Muscle of arm (tissue), 12 donors: ENCODE measurements around the gene UBE2Q2. TPM values are rescaled to one million over a fixed set of nuclear protein-coding genes. Genes with fewer than 3 reads are reported as not detected.
"Not testable (repeated sequence)": the region's sequence is repeated elsewhere in the genome, so short reads cannot be mapped to it uniquely, and the experiment has no call there.

Source experiments
- DNase-seq: peaks from one replicate; pipeline ENCODE4 v3.0.0-alpha.2; 2013
- polyA plus RNA-seq, 12 donors: library from polyadenylated mRNA; unstranded; fragments of 120-200 nt; gene quantifications; one replicate each; pipeline ENCODE4 v1.2.1, GENCODE V29; 2013; ENCODE audit not compliant: insufficient read length in 12 of 12

Gene UBE2Q2
- polyA plus RNA-seq, 12 donors, result 49.3 to 69.9 (median 60.6) TPM; not detected in 1

- DNase-seq, result no peak
Observed at GRCh38 chr15:75822685-75823278, 20.5 kb upstream of the UBE2Q2 start.

- DNase-seq, result no peak
Observed at GRCh38 chr15:75823860-75824613, 19.2 kb upstream of the UBE2Q2 start.

GRCh38 chr15:75827691-75828090 is 15.6 kb upstream of the UBE2Q2 start:
- no peak for DNase-seq

- DNase-seq, result no peak
Observed at GRCh38 chr15:75828429-75828828, 14.8 kb upstream of the UBE2Q2 start.

DNA sequence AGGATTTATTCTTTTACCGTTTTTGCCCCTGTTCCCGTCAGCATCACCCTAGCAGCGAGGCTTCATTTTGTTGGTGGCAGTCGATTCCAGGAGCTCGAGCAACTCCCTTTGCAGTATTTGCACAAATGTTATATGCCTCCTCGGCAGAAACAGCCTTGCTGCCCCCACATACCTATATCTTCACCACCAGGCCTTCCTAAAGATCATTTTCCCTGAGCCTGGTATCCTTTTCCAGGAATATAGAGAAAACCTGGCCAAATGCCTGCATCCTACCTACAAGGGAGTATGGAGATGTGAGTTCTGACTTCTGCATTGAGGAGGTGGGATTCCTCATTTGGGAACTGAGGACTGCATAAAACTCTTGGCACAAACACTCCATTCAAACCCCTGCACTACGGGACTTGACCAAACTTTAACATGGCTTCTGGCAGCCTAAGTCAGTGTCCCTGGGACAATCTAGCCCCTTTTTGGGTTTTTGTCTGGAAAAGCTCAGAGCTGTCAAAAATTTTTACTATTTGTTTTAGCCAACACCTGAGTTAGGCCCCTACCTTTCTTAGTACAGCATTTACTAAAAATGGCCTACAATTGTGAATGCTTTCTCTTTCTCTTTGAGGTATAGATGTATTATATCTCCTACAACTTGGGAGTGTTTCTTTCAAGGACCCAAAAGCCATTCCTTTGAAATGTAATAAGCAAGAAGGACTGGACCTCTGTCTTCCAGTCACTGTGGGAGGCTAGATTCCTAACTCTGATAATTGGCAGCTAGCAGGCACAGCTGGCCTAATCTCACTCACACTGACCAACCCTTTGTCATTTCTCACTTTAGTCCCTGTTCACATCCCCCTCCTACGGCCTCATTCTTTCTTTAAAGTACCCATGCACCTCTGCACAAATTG is 12.1 kb upstream of the UBE2Q2 start:
- DNase-seq, result no peak

DNA sequence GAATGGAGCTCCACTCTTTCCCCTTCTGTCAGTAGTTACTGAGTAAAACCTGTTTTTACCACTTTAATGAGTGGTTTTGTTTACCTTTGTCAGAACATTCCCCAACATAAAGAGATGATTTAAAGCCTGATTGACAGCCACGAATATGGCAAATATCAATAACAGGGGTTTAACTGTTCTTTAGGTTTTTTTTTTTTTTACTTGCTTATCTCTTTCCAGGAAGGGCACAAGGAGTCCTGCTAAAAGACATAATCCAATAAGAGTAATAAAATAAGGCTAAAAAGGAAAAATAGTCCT is 11.5 kb upstream of the UBE2Q2 start:
- DNase-seq, result no peak

GRCh38 chr15:75832114-75832513 is 11.1 kb upstream of the UBE2Q2 start:
- no peak for DNase-seq

DNA sequence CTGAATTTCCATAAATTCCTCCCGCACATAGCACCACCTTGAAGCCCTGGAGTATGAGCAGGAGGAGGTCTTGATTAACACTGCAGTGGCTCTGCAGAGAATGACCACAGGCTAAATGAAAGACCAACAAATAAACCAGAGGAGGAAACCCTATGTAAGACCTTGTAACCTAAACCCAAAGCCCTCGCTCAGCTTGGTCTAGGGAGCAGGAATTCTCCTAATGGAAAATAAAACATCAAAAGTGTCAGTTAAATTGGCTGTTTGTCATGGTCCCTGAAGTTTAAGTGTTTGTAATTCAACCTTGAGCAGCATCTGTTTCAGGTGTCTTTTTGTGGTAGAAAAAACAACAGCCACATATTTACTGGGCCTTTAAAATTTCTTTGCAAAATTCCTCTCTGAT is 9.2 kb upstream of the UBE2Q2 start:
- no peak for DNase-seq

GRCh38 chr15:75835990-75836958 is 7.0 kb upstream of the UBE2Q2 start:
- DNase-seq, result no peak

DNA sequence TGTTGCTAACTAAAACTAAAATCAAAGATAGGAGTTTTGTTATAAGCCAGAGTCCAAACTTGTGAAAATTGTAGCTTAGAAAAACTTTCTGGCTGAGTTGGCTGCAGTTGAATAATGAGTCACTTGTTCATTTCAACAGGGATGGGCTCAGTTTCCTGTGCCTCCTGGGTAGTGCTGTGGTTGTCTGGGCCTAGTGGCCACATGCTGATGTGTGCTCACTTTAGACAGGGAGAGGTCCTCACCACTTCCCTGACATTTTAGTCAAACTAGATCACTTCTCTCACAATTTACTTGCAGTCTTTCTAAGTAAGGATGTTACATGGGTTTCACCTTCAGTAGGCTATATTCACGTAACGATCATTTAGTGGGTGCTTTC is 6.3 kb upstream of the UBE2Q2 start:
- no peak for DNase-seq

DNA sequence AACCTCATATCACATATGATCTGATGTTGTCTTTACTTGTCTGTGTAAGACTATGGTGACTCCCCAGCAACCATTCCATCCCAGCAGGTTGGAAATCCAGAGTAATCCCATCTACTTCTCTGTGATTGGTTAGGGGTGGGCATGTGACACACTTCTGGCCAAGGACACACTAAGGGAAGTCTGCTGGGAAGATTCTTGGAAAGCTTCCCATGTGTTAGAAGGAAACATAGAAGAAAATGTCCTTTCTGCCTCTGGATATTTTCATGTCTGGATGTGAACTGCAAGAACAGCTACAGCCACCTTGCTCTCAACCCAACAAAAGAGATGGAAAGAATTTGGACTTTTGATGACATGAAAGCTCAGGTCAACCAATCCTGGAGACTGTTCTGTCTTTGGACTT is 2.6 kb upstream of the UBE2Q2 start:
- peak; percentile 85 for DNase-seq

DNA sequence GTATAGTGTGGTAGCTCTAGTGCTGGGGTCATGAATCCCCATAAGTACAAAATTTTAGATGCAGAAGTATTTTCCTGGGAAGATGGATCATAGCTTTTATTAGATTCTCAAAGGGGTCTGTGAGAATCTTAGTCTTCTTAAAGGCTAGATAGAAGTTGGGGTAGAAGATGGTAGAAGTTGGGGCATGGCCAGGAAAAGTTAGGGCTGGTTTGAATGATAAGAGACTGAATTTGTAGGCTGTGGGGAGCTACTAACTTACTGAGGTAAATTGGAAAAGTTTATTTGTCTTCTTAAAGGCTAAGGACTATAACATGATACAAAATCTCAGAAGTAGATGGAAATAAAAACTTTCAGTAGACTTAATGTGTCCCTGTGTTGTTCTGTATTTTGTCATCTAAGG is 1.6 kb upstream of the UBE2Q2 start:
- DNase-seq, result no peak

GRCh38 chr15:75843678-75844581 is 683 bp downstream of the UBE2Q2 start:
- DNase-seq, result peak; percentile 59

- DNase-seq, result no peak
Observed at GRCh38 chr15:75844629-75845335, 1.5 kb downstream of the UBE2Q2 start.

GRCh38 chr15:75849167-75849566 is 5.9 kb downstream of the UBE2Q2 start:
- no peak for DNase-seq

DNA sequence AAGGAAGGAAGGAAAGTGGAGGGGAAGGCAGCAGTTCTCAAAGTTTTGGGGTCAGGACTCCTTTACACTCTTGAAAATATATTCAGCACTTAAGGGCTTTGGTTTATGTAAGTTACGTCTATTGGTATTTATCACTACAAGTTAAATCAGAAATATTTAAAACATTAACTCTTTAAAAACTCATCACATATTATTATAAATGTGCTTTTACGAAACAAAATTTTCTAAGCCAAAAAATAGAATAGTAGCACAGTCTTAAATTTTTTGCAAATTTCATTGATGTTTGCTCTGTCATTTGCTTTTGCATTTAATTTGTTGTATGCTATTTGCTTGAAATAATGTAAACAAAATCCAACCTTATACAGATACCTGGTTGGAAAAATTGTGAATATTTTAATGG is 7.5 kb downstream of the UBE2Q2 start:
- DNase-seq, result no peak

GRCh38 chr15:75851566-75851965 is 8.3 kb downstream of the UBE2Q2 start:
- DNase-seq, result not testable (repeated sequence)

- DNase-seq, result no peak
Observed at GRCh38 chr15:75857886-75858285, 14.6 kb downstream of the UBE2Q2 start.

- DNase-seq, result no peak
Observed at GRCh38 chr15:75861750-75862402, 18.6 kb downstream of the UBE2Q2 start.
